SH-SY5Y (cell line): ENCODE measurements around the gene ZNF668.

Source experiments
- GATA2 ChIP-seq: IDR thresholded peaks from 2 replicates; pipeline ENCODE4 v1.6.1; 2011; ENCODE audit warnings: mild to moderate bottlenecking, low read depth, low read length
- GATA3 ChIP-seq: IDR thresholded peaks from 2 replicates; pipeline ENCODE4 v1.6.1; 2011; ENCODE audit warnings: low read depth, mild to moderate bottlenecking, low read length, moderate library complexity

The ZNF668 gene

GRCh38 chr16:31088459-31089183 lies 14.6 kb upstream of the ZNF668 start, which contains the start of gene PRSS53:
Gene PRSS53 (minus strand): TSS chr16:31088943. CDS start chr16:31088809, 134 bp downstream.
- no peak for TF ChIP-seq GATA3
- no peak for TF ChIP-seq GATA2

GRCh38 chr16:31087971-31088370 lies 13.9 kb upstream of the ZNF668 start:
- TF ChIP-seq GATA3 (no peak), GATA2 (no peak)

- TF ChIP-seq GATA2 (no peak), GATA3 (no peak)
Observed at GRCh38 chr16:31087481-31087880, 13.4 kb upstream of the ZNF668 start.

- TF ChIP-seq GATA2 (no peak), GATA3 (no peak)
Observed at GRCh38 chr16:31086629-31086906, 12.5 kb upstream of the ZNF668 start.

GRCh38 chr16:31085873-31086628 lies 12.0 kb upstream of the ZNF668 start:
- TF ChIP-seq GATA3 (no peak), GATA2 (no peak)

GRCh38 chr16:31085411-31085810 lies 11.4 kb upstream of the ZNF668 start:
- TF ChIP-seq GATA3 (no peak), GATA2 (no peak)

GRCh38 chr16:31084584-31085302 lies 10.7 kb upstream of the ZNF668 start:
- TF ChIP-seq GATA2 (no peak), GATA3 (no peak)

- TF ChIP-seq GATA2 (no peak), GATA3 (no peak)
Observed at GRCh38 chr16:31083981-31084380, 9.9 kb upstream of the ZNF668 start.

GRCh38 chr16:31083556-31083955 lies 9.5 kb upstream of the ZNF668 start:
- TF ChIP-seq GATA2 (no peak), GATA3 (no peak)

GRCh38 chr16:31083081-31083480 lies 9.0 kb upstream of the ZNF668 start:
- TF ChIP-seq GATA3 (no peak), GATA2 (no peak)

GRCh38 chr16:31082368-31083045 lies 8.5 kb upstream of the ZNF668 start:
- TF ChIP-seq GATA2: no peak
- no peak for TF ChIP-seq GATA3

- TF ChIP-seq GATA3: no peak
- TF ChIP-seq GATA2: no peak
Observed at GRCh38 chr16:31081428-31082351, 7.7 kb upstream of the ZNF668 start.
